Measurements from ENCODE around the gene MRPS34.

The MRPS34 gene

GRCh38 chr16:1768767-1769401 lies 4.0 kb downstream of the MRPS34 start:
- DNase-seq = no peak

- no peak for DNase-seq
These were observed 4.7 kb downstream of the MRPS34 start for GRCh38 chr16:1768061-1768766.

- no peak for DNase-seq
These were observed 5.6 kb downstream of the MRPS34 start for GRCh38 chr16:1767116-1767994.

- no peak for DNase-seq
These were observed 6.2 kb downstream of the MRPS34 start for GRCh38 chr16:1766701-1767100.

- no peak for DNase-seq
These were observed 6.7 kb downstream of the MRPS34 start for GRCh38 chr16:1766231-1766630.

GRCh38 chr16:1765826-1766225 lies 7.1 kb downstream of the MRPS34 start:
- DNase-seq = no peak

- DNase-seq = no peak
These were observed 8.0 kb downstream of the MRPS34 start for GRCh38 chr16:1764971-1765370.

GRCh38 chr16:1763521-1764511 lies 9.1 kb downstream of the MRPS34 start:
- no peak for DNase-seq

GRCh38 chr16:1762879-1763520 lies 9.9 kb downstream of the MRPS34 start:
- DNase-seq = no peak

- no peak for DNase-seq
These were observed 10.6 kb downstream of the MRPS34 start for GRCh38 chr16:1762196-1762878.

- no peak for DNase-seq
These were observed 11.2 kb downstream of the MRPS34 start for GRCh38 chr16:1761751-1762150.

- DNase-seq = no peak
These were observed 12.0 kb downstream of the MRPS34 start for GRCh38 chr16:1760911-1761310.

- DNase-seq = no peak
These were observed 13.4 kb downstream of the MRPS34 start for GRCh38 chr16:1759511-1759910.

GRCh38 chr16:1758923-1759322 lies 14.0 kb downstream of the MRPS34 start:
- DNase-seq = no peak

- DNase-seq = no peak
These were observed 15.0 kb downstream of the MRPS34 start for GRCh38 chr16:1757714-1758461.

- DNase-seq = no peak
These were observed 18.7 kb downstream of the MRPS34 start for GRCh38 chr16:1754204-1754603.

GRCh38 chr16:1752853-1753252 lies 20.1 kb downstream of the MRPS34 start:
- no peak for DNase-seq

- DNase-seq = no peak
These were observed 21.0 kb downstream of the MRPS34 start for GRCh38 chr16:1751946-1752345.

GRCh38 chr16:1749152-1750117 lies 23.5 kb downstream of the MRPS34 start:
- DNase-seq = no peak
